GM15510 (cell line): ENCODE results near the gene TMEM120B.

ENCODE experiments used
- POLR2A ChIP-seq: IDR thresholded peaks from 3 replicates; pipeline ENCODE4 v1.6.1; 2011; ENCODE audit warnings: borderline replicate concordance; ENCODE audit not compliant: insufficient read length; ENCODE audit errors: extremely low read depth

TMEM120B gene

GRCh38 chr12:121801595-121802484 is 89.3 kb downstream of the TMEM120B start:
- TF ChIP-seq POLR2A: no peak

- TF ChIP-seq POLR2A: no peak
Observed at GRCh38 chr12:121802485-121802842, 89.9 kb downstream of the TMEM120B start.

- TF ChIP-seq POLR2A: peak; percentile 80
Observed at GRCh38 chr12:121802843-121803698, 90.5 kb downstream of the TMEM120B start.

GRCh38 chr12:121803861-121804416 is 91.4 kb downstream of the TMEM120B start, which contains the start of gene SETD1B:
Gene SETD1B, plus strand, starts transcription at chr12:121804009. Its CDS starts 729 bp downstream, at chr12:121804738.
- TF ChIP-seq POLR2A: peak; percentile 57

GRCh38 chr12:121804417-121805111 is 92.0 kb downstream of the TMEM120B start:
- TF ChIP-seq POLR2A: no peak

GRCh38 chr12:121805171-121806008 is 92.8 kb downstream of the TMEM120B start:
- TF ChIP-seq POLR2A: no peak

- no peak for TF ChIP-seq POLR2A
Observed at GRCh38 chr12:121806009-121806545, 93.5 kb downstream of the TMEM120B start.

GRCh38 chr12:121806546-121807423 is 94.2 kb downstream of the TMEM120B start:
- TF ChIP-seq POLR2A: no peak

GRCh38 chr12:121807642-121808347 is 95.2 kb downstream of the TMEM120B start:
- TF ChIP-seq POLR2A: no peak

GRCh38 chr12:121808623-121809022 is 96.1 kb downstream of the TMEM120B start:
- TF ChIP-seq POLR2A: no peak

- no peak for TF ChIP-seq POLR2A
Observed at GRCh38 chr12:121809712-121810116, 97.2 kb downstream of the TMEM120B start.
